G401 (cell line): Measurements from ENCODE around the gene PKNOX2. TPM values are rescaled to one million over a fixed set of nuclear protein-coding genes. Genes with fewer than 3 reads are reported as not detected.

Source experiments
- DNase-seq: peaks from one replicate; pipeline ENCODE4 v3.0.0-alpha.2; 2015; ENCODE audit warnings: low spot score
- in situ Hi-C: cut with HindIII; loops from 2 replicates; pipeline ENCODE4 v1.10.0; 2016; ENCODE audit warnings: low sequenced_read_pairs, mixed read lengths
- total RNA-seq: library from RNA; depleted of rRNA; stranded (reverse); fragments of >200 nt; shearing (Covaris generic); gene quantifications from 2 replicates; pipeline ENCODE4 v1.2.3, GENCODE V29; 2014

Gene PKNOX2
- total RNA-seq, 1 experiment from 2014 or later = 4.6 TPM

DNA sequence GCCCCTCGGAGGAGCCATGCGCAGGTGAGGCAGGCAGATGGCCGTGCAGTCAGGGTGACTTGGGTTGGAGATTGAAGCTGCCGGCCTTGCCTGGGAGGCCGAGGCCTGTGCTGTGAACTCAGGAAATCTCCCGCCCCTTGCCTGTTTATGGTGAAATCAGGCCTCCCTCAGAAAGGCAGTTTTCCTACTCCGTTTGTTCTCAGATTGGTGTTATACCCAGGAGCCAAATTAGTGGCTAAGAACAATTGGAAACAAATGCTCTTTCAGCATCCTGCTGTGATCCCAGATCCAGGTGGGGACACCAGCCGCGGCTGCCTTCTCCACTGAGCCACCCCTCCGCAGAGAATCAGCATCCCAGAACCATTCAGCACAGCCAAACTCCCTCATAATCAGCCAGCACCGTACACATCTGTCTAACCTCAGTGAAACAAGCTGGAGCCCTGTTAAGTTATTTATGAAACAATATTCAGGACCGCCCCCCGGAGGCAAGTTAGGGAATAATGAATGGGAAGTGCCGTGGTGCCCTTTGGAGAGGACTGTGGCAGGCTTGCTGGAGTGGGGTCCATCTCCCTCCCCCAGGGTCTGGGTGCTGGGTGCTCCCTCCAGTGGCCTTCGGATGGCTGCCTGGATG lies 60.0 kb downstream of the PKNOX2 start:
- in situ Hi-C loops = no loop called here

GRCh38 chr11:125225401-125225800 lies 60.9 kb downstream of the PKNOX2 start:
- no peak for DNase-seq
- in situ Hi-C loops = no loop called here

More for the DNA sequence above, 60.0 kb downstream of the PKNOX2 start:
- peak; percentile 13 for DNase-seq

DNA sequence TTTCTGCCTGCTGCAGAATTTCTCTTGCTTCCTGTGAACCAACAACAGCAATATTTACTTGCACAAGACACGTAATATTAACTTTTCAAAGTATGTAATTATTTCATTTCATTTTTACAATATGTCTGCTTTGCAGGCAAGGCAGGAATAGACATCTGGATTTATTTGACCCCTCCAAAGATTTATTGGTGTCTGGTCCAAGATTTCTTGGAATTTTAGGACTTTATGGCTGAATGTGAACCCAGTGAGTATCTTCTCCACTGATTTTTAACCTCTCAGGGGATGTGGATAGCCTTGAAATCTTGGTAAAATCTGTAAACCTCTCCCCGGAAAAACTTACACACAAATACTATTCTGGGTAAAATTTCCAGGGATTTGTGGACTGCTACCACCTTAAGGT lies 61.5 kb downstream of the PKNOX2 start:
- no peak for DNase-seq
- in situ Hi-C loops = no loop called here

DNA sequence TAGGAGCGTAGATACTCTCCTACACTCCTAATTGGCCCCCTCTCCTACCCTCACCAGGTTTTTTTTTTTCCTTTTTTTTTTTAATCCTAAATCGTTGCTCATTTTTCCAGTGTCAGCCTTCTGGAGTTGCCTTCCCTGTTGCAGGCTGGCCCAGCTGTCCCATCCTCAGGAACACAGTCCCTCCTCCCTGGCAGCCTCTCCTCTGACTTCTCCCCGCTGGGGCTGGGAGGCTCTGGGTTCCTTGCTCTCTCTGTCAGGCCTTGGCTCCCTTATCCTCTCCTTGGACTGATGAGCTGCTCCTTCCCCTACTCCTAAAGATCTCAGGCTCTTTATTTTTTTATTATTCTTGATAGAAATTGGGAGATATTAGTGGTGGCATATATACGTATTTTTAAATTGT lies 62.2 kb downstream of the PKNOX2 start:
- in situ Hi-C loops = no loop called here
- DNase-seq = no peak

- in situ Hi-C loops = no loop called here
- DNase-seq = no peak
Measured at GRCh38 chr11:125227151-125227550, 62.6 kb downstream of the PKNOX2 start.

- in situ Hi-C loops = no loop called here
Measured at GRCh38 chr11:125228445-125228844, 63.9 kb downstream of the PKNOX2 start.

GRCh38 chr11:125228993-125229392 lies 64.4 kb downstream of the PKNOX2 start:
- in situ Hi-C loops = no loop called here
- no peak for DNase-seq

More at GRCh38 chr11:125228445-125228844, 63.9 kb downstream of the PKNOX2 start:
- no peak for DNase-seq

- in situ Hi-C loops = no loop called here
- no peak for DNase-seq
Measured at GRCh38 chr11:125229916-125230315, 65.4 kb downstream of the PKNOX2 start.

GRCh38 chr11:125233116-125233515 lies 68.6 kb downstream of the PKNOX2 start:
- in situ Hi-C loops = no loop called here
- DNase-seq = no peak

DNA sequence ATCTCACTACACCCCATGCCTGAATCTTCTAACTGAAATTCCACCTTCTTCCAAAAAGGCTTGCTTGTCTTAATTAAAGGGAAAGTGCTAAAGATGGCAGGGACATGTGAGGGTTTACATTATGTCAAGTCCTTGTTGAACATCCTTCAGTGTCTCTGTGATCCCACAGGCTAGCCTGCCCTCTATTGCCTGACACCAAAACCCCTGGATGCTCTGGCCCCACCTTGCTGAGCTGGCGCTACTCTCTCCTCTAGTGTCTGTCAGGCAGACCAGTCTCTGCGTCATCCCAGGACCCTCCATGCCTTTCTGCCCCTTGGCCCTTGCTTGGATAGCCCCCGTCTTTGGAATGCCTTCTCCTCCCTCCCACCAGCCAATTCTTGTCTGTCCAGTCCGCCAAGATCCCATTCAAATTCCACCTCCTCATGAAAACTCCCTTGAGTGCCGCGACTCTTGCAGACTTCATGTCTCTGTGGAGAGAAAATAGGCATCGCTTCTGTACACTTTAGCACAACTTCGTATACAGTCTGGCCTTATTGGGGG lies 69.3 kb downstream of the PKNOX2 start:
- no peak for DNase-seq
- in situ Hi-C loops = no loop called here

- no peak for DNase-seq
Measured at GRCh38 chr11:125235071-125235471, 70.5 kb downstream of the PKNOX2 start.

GRCh38 chr11:125236072-125236825 lies 71.7 kb downstream of the PKNOX2 start:
- no peak for DNase-seq

More at GRCh38 chr11:125235071-125235471, 70.5 kb downstream of the PKNOX2 start:
- in situ Hi-C loops = no loop called here

DNA sequence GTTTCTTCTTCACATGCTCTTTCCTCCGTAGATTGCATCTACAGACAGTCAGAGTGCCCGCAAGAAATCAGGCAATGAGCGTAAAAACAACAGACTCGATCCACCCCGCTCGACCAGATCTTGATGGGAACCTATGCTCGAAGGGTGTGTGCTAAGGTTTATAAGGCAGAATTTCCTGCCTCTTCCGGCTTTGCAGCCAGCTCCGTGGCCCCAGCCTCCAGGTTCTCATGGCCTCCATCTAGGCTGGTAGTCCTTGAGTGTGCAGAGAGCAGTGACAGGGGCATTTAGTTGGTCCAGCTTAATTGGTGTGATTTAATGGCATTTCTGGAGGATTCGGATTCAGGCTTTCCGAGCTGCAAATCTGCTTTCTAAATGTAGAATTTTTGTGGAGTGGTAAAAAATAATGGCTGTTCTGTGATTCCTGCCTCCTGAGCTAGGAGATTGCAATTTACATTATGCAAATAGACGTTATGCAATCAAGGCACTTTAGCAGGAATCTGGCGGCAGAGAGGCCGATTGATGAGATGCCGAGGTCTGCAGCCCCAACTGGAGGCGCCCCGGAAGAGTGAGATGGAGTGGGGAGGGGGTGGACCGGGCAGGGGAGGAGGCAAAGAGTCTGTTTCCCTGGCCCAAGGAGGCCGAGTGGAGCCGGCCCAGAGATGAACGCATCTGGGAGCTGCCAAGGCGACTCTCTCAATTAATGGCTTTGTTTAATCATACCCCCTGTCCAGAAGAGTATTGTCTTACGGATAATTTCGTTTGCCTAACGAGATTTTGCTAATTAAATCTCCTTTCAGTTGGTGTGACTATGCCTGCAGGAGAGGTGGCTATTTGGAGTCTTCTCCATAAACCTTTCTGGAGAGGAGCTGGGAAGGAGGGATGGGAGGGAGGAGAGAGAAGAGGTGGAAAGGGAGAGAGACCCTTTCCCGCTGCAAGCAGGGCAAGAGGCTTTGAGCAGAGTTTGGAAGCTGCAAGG lies 75.3 kb downstream of the PKNOX2 start:
- DNase-seq = no peak
- in situ Hi-C loops = no loop called here

More at GRCh38 chr11:125236072-125236825, 71.7 kb downstream of the PKNOX2 start:
- in situ Hi-C loops = no loop called here

- in situ Hi-C loops = no loop called here
- DNase-seq = no peak
Measured at GRCh38 chr11:125241104-125241503, 76.6 kb downstream of the PKNOX2 start.

DNA sequence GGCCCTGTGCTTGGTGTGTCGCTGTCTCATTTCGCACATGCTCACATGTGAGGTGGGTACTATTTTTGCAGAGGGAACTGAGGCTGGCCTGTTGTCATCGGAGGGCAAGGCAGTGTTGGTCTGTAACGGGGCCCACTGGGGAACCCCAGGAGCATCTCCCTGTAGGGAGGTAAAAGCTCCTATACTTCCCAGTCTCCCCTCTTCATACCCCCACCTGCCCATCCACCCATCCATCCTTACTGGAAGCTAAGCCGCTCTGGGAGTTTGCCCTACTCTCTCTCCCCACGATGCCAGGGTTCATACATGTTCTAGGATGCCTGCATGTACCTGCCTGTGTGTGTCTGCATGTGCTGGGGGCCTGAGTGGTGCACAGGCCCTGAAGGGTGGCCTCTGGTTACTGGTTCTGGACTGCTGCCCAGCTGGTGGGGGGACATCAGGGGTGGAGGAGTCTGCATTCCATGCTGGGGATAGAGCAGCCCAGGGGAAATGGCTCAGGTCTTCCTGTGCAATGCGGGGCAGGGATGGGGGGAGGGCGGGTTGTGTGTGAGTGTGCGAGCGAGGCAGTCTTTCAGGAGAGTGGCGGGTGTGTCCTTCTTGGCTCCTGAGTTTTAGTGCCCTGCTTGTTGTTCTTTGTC lies 77.7 kb downstream of the PKNOX2 start:
- in situ Hi-C loops = no loop called here
- DNase-seq = no peak

GRCh38 chr11:125244166-125244565 lies 79.6 kb downstream of the PKNOX2 start:
- DNase-seq = no peak
- in situ Hi-C loops = no loop called here

DNA sequence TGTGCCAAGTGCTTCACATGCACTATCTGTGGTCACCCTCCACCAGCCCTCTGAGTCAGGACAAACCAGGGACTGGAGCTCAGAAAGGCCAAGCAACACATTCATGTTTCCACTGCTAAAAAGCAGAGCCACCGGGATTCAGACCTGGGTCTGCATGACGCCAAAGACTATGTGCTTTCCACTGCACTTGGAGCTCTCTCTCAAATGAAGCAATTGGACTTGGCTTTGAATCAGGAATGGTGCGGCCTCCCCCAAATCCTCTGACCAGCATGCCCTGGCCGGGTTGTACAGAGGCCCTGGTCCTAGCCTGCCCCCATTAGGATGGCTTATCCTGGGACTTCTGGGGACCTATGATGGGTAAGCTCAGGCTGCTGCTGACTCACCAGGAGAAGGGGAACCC lies 80.7 kb downstream of the PKNOX2 start:
- DNase-seq = no peak
- in situ Hi-C loops = no loop called here

- no peak for DNase-seq
- in situ Hi-C loops = no loop called here
Measured at GRCh38 chr11:125247431-125247830, 82.9 kb downstream of the PKNOX2 start.
